Activated gamma-delta T cell (primary cell): ENCODE data around the gene DIS3L2.
"Not testable (repeated sequence)": the region's sequence is repeated elsewhere in the genome, so short reads cannot be mapped to it uniquely, and the experiment has no call there.

ENCODE experiments used
- DNase-seq: peaks from one replicate; lab custom pipeline; 2025; lab: John Stamatoyannopoulos, UW

The DIS3L2 gene

DNA sequence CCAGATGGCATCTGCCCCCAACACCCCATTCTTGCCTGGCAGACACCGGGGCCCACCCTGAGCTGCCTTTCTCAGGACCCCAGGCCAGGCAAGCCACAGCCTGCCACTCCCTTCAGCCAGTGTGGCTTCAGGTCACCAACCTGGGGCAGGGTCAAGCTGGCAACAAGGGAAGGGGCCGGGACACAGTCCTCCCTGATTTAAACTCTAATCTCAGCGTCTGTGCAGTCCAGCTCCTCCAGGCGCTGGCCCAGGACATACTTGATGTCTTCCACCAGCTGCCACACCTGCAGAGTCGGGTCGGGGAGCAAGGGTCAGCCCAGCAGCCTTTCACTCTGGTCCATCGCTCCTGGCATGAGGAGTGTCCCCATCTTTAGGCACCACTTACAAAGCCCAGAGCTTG, 388.0 kb downstream of the DIS3L2 start:
- no peak for DNase-seq

DNA sequence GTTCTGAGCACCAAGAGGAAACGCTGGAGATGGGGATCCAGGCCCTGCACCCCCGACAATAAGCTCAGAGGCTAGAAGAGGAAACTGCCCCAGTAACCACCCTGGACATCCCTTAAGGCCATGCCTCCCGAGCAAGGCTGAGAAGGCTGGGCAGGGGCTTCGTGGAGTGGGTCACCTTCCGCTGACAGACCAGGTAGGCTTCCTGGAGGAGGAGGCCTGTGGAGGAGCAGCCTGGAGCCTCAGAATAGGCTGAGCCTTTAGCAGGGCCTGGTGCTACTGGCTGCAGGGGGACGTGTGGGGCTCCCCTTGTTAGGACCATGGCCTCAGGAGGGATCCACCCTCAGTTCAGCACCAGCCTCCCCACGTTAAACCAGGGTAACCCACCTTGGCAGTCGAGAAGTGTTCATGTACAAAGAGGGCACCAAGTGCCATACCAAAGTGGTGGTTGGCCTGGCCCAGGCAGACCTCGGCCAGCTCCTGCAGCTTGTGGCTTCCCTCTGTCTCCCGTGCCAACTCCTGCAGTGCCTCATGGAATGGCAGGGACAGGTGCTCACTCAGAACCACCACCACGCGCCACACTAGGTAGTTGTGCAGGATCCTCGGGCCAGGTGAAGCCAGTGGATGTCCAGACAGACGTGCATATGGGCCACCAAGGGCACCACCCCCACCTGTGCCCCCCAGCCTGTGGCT, 388.6 kb downstream of the DIS3L2 start:
- no peak for DNase-seq

DNA sequence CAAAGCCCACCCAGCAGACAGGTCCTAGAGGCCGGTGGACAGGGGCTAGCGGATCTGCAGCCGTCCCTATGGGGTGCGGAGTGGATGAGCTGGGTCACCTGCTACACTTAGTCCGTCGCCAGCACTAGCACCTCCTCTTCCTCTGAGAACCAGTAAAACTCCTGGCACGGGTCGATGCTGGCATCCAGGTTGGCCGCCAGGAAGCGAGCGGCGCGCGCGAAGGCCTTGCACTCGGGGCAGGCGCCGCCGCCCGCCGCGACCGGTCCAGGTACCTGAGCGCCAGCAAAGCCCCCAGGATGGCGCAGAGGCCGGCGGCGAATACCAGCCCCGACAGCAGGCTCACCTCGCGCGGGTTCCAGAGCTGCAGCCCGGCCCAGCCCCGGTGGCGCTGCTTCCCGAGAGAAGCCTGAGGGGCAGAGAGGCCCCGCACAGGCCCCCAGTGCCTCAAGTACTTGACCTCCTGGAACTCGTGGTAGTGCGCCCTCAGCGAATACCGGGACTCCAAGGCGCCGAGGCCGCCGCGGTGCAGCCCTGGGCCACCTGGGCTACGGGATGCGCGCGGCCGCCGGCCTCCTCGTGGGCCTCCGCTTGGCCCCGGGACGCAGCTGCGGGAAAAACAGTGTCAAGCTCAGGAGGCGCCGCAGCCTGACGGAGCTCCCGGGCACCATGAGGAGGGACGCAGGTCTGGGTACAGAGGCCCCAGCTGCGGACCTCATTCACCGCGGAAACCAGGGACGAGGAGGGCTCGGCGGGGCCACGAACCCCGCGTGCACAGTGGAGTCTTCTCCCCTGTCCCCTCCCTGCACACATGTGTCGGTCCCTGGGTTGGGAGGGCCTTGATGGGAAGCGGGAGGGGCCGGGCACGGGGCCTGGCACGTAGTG, 389.5 kb downstream of the DIS3L2 start:
- no peak for DNase-seq

DNA sequence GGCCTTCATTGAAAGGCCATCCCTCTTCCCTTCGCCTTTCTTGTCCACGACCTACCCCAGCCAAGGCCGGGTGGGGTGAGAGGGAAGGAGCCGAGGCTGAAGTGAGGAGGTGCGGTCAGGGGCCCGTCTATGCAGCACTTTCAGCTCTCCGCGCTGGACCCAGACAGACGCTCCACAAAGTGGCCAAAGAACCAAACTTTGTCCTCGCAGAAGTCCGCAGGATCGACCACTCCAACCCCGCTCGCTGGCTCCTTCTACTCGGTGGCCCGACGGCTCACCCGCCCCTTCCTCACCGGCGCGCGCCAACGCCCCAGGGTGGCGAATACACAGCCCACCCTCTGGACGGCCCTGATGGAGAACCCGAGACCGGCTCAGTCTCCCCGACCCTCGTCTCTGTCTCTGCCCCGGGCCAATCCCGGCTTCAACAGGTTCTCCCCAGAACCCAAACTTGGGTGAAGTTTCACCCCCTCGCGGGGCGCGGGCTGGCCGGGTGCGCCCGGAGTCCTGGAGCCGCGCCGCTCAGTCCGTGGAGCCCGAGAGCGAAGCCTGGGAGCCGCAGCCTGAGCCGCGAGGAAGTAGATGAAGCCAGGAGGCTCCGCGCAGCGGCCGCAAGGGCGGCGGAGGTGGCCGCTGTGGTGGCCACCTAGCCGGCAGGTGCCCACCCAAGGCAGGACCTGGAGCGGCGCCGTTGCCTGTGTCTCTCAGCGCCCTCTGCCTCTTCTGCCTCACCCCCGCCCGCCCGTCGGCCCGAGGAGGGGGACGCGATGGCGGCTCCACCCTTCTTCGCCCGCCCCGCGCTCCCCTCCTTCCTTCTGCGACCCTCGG, 390.4 kb downstream of the DIS3L2 start:
- no peak for DNase-seq

DNA sequence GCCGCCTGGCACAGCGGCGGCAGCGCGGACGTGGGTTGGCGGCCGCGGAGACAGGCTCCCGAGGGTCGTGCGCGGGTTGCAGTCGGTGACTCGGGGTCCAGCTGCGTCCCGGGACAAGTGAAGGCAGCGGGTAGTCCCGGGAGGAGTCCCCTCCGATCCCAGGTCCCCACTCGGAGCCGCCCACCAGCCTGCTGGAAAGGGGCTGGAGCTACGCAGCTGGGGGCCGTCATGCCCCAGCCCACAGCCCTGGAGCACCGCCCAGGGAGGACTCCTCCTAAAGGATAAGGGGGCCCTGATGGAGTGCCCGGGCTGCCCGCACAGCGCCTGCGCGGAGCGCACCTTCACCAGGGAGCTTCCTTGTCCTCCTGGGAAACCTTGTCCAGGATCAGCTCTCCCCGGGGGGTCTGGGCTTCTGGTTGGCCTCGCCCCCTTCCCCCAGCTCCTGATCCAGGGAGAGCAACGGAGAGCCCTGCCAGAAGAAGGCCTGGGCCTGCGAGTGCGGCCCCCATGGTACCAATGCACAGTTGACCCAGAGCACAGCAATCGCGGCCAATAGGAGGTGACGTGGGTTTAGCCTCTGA, 391.1 kb downstream of the DIS3L2 start:
- no peak for DNase-seq

DNA sequence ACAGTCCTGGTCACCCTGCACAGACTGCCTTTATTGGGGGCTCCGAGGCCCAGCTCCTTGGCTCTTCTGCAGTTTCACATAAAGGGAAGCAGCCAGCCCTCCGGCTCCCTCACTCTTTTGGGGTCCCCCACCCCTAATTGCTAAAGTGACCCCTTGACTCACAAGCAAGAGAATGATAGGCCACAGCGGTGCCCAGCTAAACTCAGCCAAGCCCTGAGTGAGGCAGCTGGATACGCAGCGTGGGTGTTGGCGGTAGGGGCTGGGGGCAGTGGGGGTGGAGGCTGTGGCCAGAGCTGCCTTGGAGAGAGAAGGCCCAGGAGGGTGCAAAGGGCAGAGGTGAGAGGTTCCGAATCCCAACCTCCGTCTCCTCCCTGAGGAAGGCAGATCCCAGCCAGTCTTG, 391.6 kb downstream of the DIS3L2 start:
- DNase-seq: no peak

GRCh38 chr2:232353660-232354059, 392.1 kb downstream of the DIS3L2 start:
- DNase-seq: no peak

DNA sequence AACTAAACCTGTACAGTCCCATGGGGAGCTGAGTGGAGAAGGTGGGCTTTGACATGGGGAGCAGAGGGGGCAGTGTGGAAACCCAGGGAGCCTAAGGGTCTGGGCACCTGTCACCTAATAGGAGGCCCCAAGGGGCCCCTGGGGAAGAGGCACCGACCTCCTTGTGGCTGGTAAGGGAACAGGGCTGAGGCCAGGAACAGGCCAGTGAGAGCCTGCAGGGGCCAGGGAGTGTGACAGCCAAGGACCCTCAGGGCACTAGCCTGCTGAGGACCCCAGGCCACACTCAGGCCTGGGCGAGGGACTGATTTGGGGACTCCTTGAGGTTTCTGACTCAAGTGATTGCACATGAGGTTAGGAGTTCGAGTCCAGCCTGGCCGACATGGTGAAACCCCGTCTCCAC, 392.6 kb downstream of the DIS3L2 start:
- DNase-seq: no peak

- no peak for DNase-seq
Observed at GRCh38 chr2:232361646-232362045, 400.1 kb downstream of the DIS3L2 start.

DNA sequence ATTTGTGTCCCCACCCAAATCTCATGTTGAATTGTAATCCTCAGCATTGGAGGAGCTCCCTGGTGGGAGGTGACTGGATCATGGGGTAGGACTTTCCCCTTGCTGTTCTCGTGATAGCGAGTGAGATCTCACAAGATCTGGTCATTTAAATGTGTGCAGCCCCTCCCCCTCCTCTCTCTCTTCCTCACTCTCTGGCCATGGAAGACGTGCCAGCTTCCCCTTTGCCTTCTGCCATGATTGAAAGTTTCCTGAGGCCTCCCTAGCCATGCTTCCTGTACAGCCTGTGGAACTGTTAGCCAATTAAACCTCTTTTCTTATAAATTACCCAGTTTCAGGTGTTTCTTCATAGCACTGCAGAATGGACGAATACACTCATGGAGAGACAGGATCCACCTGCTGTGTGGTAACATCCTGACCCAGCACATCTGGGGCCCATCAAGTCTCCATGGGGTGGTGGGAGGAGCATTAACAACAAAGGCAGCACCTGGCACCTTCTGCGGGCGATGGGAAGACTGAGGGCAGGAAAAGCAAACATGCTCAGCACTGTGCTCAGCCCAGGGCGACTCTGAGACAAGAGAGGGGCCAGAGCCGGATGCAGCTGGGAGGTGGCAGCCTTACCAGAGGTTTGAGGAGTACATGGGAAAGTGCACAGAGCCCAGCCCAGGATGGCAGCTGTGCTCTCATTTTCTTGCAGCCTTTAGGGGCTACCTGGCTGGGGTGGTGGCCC, 400.8 kb downstream of the DIS3L2 start:
- no peak for DNase-seq

DNA sequence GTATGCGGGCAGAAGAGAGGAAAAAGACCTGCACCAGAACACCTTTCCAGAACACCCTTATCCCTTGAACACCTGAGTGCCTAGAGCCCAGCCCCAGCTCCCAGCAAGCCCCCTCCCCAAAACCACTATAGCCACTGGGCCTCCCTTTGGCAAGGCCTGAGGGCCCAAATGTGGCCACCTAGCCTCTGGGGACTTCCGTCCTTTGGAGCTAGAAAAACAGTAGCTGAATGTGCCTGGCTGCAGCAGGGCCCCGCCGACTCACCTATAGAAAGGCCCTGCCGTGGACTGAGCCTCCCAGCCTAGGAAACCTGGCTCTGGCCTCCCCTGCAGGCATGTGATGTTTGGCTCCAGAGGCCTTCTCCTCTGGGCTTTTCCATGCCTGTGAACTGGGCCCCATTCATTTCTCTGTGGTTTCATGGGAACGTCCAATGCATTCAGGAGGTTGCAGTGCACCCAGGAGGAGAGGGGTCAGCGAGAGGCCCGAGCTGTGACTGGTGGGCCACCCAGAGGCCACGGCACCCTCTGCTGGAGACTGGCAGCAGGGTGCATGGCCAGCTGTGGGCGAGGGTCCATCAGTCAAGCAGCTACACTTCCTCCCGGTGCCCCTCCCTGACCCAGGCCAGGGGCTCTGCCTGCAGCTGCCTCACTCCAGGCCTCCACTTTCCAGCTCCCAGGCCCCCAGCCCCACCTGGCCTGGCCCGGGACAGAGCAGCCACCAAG, 401.7 kb downstream of the DIS3L2 start:
- not testable (repeated sequence) for DNase-seq

GRCh38 chr2:232363784-232364615, 402.5 kb downstream of the DIS3L2 start:
- no peak for DNase-seq

DNA sequence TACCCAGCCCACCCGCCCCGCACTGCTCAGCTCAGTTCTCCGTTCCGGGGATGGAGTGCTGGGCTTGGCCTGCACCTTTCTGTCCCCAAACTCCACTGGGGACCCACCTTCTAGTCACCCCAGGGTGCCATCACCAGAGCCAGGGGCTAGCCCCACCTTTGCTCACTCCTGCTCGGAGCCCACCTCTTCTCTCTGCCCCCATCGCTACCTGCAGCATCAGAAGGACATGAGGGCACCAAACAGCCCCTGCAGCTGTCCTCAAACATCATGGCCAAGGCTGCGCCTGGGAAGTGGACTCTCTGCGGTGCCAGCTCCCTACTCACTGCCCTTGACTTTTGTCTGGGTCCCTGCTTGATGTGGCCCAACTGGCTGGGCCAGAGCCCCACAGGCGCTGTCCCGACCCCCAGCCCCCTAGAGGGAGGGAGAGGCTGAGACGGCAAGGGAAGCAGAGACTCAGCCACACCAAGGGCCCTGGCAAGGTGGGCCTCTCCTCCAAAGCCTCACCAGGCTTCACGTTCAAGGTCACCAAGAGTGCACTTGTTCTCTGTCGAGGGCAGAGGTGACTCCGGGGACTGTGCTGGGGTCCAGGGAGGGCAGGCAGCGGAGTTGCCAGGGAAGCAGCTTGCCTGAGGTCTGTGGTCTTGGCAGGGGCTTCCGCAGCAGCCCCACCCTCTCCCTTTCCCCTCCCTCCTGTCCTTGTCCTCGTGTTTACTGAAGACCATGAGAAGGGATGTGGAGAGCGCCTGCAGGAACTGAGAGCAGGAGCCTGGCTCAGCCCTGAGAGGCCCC, 403.5 kb downstream of the DIS3L2 start:
- not testable (repeated sequence) for DNase-seq

DNA sequence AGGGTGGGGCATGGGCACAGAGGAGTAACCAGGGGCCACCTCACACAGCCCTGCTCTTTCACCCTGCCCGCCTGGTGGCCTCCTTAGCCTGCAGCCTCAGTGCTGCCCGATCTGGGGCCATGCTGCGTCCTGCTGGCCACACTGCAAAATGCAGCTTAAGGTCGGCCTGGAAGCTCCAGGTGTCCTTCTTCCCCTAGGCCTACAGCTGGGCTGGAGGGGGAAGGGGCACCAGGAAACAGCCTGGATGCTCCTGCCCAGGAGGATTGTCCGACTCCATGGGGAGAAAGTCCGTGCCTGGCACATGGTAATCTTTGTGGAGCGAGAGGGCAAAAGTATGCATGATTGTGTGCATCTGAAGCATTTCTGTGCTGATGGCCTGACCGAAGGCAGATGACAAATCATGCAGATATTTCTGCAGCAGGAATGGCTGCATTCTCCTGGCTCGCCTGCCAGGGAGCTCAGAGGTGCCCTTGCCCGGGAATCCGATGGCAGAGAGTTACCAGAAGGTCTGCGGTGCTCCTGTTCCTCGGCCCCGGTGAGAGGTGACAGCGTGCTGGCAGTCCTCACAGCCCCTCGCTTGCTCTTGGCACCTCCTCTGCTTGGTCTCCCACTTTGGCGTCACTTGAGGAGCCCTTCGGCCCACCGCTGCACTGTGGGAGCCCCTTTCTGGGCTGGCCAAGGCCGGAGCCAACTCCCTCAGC, 404.3 kb downstream of the DIS3L2 start:
- no peak for DNase-seq

- DNase-seq: not testable (repeated sequence)
Observed at GRCh38 chr2:232366461-232366860, 404.9 kb downstream of the DIS3L2 start.

DNA sequence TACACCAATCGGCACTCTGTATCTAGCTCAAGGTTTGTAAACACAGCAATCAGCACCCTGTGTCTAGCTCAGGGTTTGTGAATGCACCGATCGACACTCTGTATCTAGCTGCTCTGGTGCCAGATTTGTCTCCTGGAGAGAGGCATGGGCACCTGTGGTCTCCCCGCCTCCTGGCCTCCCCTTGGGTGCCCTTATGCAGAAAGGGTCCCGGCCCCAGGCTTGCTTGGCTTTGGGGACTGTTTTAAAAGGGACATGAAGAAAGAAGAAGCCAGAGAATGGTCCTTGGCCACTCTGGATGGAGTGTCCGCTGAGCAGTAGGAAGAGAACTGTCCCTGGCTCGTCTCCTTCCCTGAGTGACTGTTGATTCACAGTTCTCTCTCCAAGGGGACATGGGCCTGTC, 405.5 kb downstream of the DIS3L2 start:
- no peak for DNase-seq

- no peak for DNase-seq
Observed at GRCh38 chr2:232367591-232368233, 406.2 kb downstream of the DIS3L2 start.

- DNase-seq: no peak
Observed at GRCh38 chr2:232368311-232368731, 406.8 kb downstream of the DIS3L2 start.
